ENCODE measurements around the gene SGCG.
"Not testable (repeated sequence)": the region's sequence is repeated elsewhere in the genome, so short reads cannot be mapped to it uniquely, and the experiment has no call there.

Gene SGCG

GRCh38 chr13:23203516-23203915, 22.7 kb downstream of the SGCG start:
- Histone ChIP-seq H3K4me1 (ENCODE audit: control insufficient read depth in 1 of 2, insufficient read depth in 2 of 2, low read length in 2 of 2) (no peaks in the 10 kb centered on the region), H3K9me3 (ENCODE audit: control insufficient read depth in 1 of 2, low read length in 2 of 2) (peaks cover 4 to 5% of the 10 kb centered on the region in 2 donors), H3K27ac (ENCODE audit: low read depth, low read length) (no peak overlapping the region)

GRCh38 chr13:23205807-23206206, 25.0 kb downstream of the SGCG start:
- Histone ChIP-seq H3K4me3 (ENCODE audit: low read depth in 1 of 2, low read length in 2 of 2) (no peak overlapping the region), H3K4me1 (ENCODE audit: control insufficient read depth in 1 of 2, insufficient read depth in 2 of 2, low read length in 2 of 2) (no peaks in the 10 kb centered on the region), H3K9ac (ENCODE audit: low read depth in 1 of 2, low read length in 2 of 2) (no peak overlapping the region), H3K27ac (ENCODE audit: low read depth, low read length) (no peak overlapping the region), H3K27me3 (ENCODE audit: control insufficient read depth in 1 of 2, insufficient read depth in 2 of 2, low read length in 2 of 2) (no peaks in the 10 kb centered on the region), H3K36me3 (ENCODE audit: control insufficient read depth in 1 of 2, insufficient read depth in 2 of 2, low read length in 2 of 2) (no peaks in the 10 kb centered on the region), H3K9me3 (ENCODE audit: control insufficient read depth in 1 of 2, low read length in 2 of 2) (peaks cover 4 to 5% of the 10 kb centered on the region in 2 donors)

More at GRCh38 chr13:23203516-23203915, 22.7 kb downstream of the SGCG start:
- Histone ChIP-seq H3K9ac (ENCODE audit: low read depth in 1 of 2, low read length in 2 of 2) (no peak overlapping the region), H3K27me3 (ENCODE audit: control insufficient read depth in 1 of 2, insufficient read depth in 2 of 2, low read length in 2 of 2) (no peaks in the 10 kb centered on the region), H3K4me3 (ENCODE audit: low read depth in 1 of 2, low read length in 2 of 2) (no peak overlapping the region), H3K36me3 (ENCODE audit: control insufficient read depth in 1 of 2, insufficient read depth in 2 of 2, low read length in 2 of 2) (no peaks in the 10 kb centered on the region)

DNA sequence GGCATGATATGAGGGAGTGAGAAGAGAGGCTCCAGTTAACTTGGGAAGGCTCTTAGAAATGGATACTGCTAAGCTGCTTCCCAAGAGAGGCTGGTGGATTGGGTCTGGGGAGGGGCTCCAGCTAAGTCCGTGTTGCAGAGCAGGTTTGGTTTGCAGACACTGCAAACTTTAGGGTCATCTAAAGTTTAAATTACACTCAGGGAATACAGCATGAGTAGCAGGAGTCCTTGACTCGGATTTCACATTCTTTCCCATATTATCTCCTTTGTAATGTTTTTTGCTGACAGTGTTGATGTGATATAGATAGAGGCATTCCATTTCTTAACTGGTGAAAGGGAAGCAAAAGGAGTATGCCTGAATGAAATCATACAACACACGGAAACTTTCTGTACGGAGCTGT, 31.9 kb downstream of the SGCG start:
- Histone ChIP-seq H3K27me3 (ENCODE audit: control insufficient read depth in 1 of 2, insufficient read depth in 2 of 2, low read length in 2 of 2) (no peaks in the 10 kb centered on the region), H3K9ac (ENCODE audit: low read depth in 1 of 2, low read length in 2 of 2) (no peak overlapping the region), H3K27ac (ENCODE audit: low read depth, low read length) (no peak overlapping the region)

GRCh38 chr13:23231241-23231640, 50.5 kb downstream of the SGCG start:
- H3K9ac ChIP-seq (ENCODE audit: low read depth in 1 of 2, low read length in 2 of 2): no peak overlapping the region
- H3K27ac ChIP-seq (ENCODE audit: low read depth, low read length): no peak overlapping the region
- no peaks in the 10 kb centered on the region for H3K9me3 ChIP-seq (ENCODE audit: control insufficient read depth in 1 of 2, low read length in 2 of 2)
- H3K36me3 ChIP-seq (ENCODE audit: control insufficient read depth in 1 of 2, insufficient read depth in 2 of 2, low read length in 2 of 2): no peaks in the 10 kb centered on the region
- no peak overlapping the region for H3K4me3 ChIP-seq (ENCODE audit: low read depth in 1 of 2, low read length in 2 of 2)
- H3K27me3 ChIP-seq (ENCODE audit: control insufficient read depth in 1 of 2, insufficient read depth in 2 of 2, low read length in 2 of 2): no peaks in the 10 kb centered on the region
- no peaks in the 10 kb centered on the region for H3K4me1 ChIP-seq (ENCODE audit: control insufficient read depth in 1 of 2, insufficient read depth in 2 of 2, low read length in 2 of 2)

More for the DNA sequence above, 31.9 kb downstream of the SGCG start:
- H3K4me3 ChIP-seq (ENCODE audit: low read depth in 1 of 2, low read length in 2 of 2): no peak overlapping the region
- no peaks in the 10 kb centered on the region for H3K36me3 ChIP-seq (ENCODE audit: control insufficient read depth in 1 of 2, insufficient read depth in 2 of 2, low read length in 2 of 2)
- H3K9me3 ChIP-seq (ENCODE audit: control insufficient read depth in 1 of 2, low read length in 2 of 2): peaks cover 3 to 9% of the 10 kb centered on the region in 2 donors
- no peaks in the 10 kb centered on the region for H3K4me1 ChIP-seq (ENCODE audit: control insufficient read depth in 1 of 2, insufficient read depth in 2 of 2, low read length in 2 of 2)

- H3K4me3 ChIP-seq (ENCODE audit: low read depth in 1 of 2, low read length in 2 of 2): no peak overlapping the region
- H3K9me3 ChIP-seq (ENCODE audit: control insufficient read depth in 1 of 2, low read length in 2 of 2): no peaks in the 10 kb centered on the region
- H3K4me1 ChIP-seq (ENCODE audit: control insufficient read depth in 1 of 2, insufficient read depth in 2 of 2, low read length in 2 of 2): no peaks in the 10 kb centered on the region
- no peaks in the 10 kb centered on the region for H3K27me3 ChIP-seq (ENCODE audit: control insufficient read depth in 1 of 2, insufficient read depth in 2 of 2, low read length in 2 of 2)
- H3K9ac ChIP-seq (ENCODE audit: low read depth in 1 of 2, low read length in 2 of 2): no peak overlapping the region
- no peak overlapping the region for H3K27ac ChIP-seq (ENCODE audit: low read depth, low read length)
- H3K36me3 ChIP-seq (ENCODE audit: control insufficient read depth in 1 of 2, insufficient read depth in 2 of 2, low read length in 2 of 2): no peaks in the 10 kb centered on the region
Observed at GRCh38 chr13:23235994-23236393, 55.2 kb downstream of the SGCG start.

DNA sequence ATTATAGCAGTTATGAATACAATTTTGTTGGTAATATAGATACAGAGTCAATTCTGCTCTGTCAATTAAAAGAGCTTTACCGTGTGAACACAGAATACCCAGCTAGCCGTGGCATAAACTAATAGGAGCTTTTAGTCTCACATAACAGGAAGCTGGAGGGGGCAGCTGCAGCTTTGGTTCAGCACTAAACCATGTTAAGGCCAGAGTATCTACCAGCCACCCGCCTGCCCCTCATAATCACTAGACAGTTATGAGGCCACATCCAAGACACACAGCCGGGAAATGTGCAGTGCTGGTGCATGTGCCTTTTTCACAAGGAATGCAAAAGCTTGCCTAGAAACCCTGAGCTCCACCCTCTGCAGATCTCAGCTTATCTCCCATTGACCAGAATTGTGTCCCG, 62.3 kb downstream of the SGCG start:
- no peak overlapping the region for H3K9ac ChIP-seq (ENCODE audit: low read depth in 1 of 2, low read length in 2 of 2)
- no peaks in the 10 kb centered on the region for H3K36me3 ChIP-seq (ENCODE audit: control insufficient read depth in 1 of 2, insufficient read depth in 2 of 2, low read length in 2 of 2)
- no peak overlapping the region for H3K27ac ChIP-seq (ENCODE audit: low read depth, low read length)
- H3K4me3 ChIP-seq (ENCODE audit: low read depth in 1 of 2, low read length in 2 of 2): no peak overlapping the region
- no peaks in the 10 kb centered on the region for H3K4me1 ChIP-seq (ENCODE audit: control insufficient read depth in 1 of 2, insufficient read depth in 2 of 2, low read length in 2 of 2)
- no peaks in the 10 kb centered on the region for H3K27me3 ChIP-seq (ENCODE audit: control insufficient read depth in 1 of 2, insufficient read depth in 2 of 2, low read length in 2 of 2)
- no peaks in the 10 kb centered on the region for H3K9me3 ChIP-seq (ENCODE audit: control insufficient read depth in 1 of 2, low read length in 2 of 2)

DNA sequence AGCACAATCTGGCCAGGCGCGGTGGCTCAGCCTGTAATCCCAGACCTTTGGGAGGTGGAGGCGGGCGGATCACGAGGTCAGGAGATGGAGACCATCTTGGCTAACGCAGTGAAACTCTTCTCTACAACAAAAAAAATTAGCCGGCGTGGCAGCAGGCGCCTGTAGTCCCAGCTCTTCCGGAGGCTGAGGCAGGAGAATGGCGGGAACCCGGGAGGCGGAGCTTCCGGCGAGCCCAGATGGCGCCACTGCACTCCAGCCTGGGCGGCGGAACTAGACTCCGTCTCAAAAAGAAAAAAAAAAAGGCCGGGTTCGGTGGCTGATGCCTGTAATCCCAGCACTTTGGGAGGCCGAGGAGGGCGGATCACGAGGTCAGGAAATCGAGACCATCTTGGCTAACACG, 67.6 kb downstream of the SGCG start:
- not testable (repeated sequence) for H3K9ac ChIP-seq (ENCODE audit: low read depth in 1 of 2, low read length in 2 of 2); H3K27ac ChIP-seq (ENCODE audit: low read depth, low read length); H3K9me3 ChIP-seq (ENCODE audit: control insufficient read depth in 1 of 2, low read length in 2 of 2); H3K27me3 ChIP-seq (ENCODE audit: control insufficient read depth in 1 of 2, insufficient read depth in 2 of 2, low read length in 2 of 2); H3K36me3 ChIP-seq (ENCODE audit: control insufficient read depth in 1 of 2, insufficient read depth in 2 of 2, low read length in 2 of 2); H3K4me1 ChIP-seq (ENCODE audit: control insufficient read depth in 1 of 2, insufficient read depth in 2 of 2, low read length in 2 of 2); H3K4me3 ChIP-seq (ENCODE audit: low read depth in 1 of 2, low read length in 2 of 2)

DNA sequence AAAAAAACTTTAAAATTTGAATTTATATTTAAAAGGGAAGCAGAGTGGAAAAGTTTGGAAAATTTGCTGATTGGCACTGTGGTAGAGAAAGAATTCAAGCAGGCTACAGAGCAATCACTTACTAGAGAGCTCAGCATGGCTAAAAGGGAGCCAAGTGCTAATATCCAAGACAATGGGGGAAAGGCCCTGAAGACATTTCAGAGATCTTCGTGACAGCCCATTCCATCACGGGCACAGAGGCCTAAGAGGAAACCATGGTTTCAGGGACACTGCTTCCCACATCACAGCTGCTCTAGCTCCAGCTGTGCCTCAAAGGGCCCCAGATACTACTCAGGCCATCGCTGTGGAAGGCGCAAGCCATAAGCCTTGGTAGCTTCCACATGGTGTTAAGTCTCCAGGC, 73.7 kb downstream of the SGCG start:
- no peaks in the 10 kb centered on the region for H3K36me3 ChIP-seq (ENCODE audit: control insufficient read depth in 1 of 2, insufficient read depth in 2 of 2, low read length in 2 of 2)
- no peak overlapping the region for H3K9ac ChIP-seq (ENCODE audit: low read depth in 1 of 2, low read length in 2 of 2)
- H3K4me1 ChIP-seq (ENCODE audit: control insufficient read depth in 1 of 2, insufficient read depth in 2 of 2, low read length in 2 of 2): no peaks in the 10 kb centered on the region
- H3K9me3 ChIP-seq (ENCODE audit: control insufficient read depth in 1 of 2, low read length in 2 of 2): no peaks in the 10 kb centered on the region
- H3K27me3 ChIP-seq (ENCODE audit: control insufficient read depth in 1 of 2, insufficient read depth in 2 of 2, low read length in 2 of 2): no peaks in the 10 kb centered on the region
- no peak overlapping the region for H3K4me3 ChIP-seq (ENCODE audit: low read depth in 1 of 2, low read length in 2 of 2)
- no peak overlapping the region for H3K27ac ChIP-seq (ENCODE audit: low read depth, low read length)

- no peak overlapping the region for H3K4me3 ChIP-seq (ENCODE audit: low read depth in 1 of 2, low read length in 2 of 2)
- no peaks in the 10 kb centered on the region for H3K27me3 ChIP-seq (ENCODE audit: control insufficient read depth in 1 of 2, insufficient read depth in 2 of 2, low read length in 2 of 2)
- H3K9me3 ChIP-seq (ENCODE audit: control insufficient read depth in 1 of 2, low read length in 2 of 2): no peaks in the 10 kb centered on the region
- no peaks in the 10 kb centered on the region for H3K36me3 ChIP-seq (ENCODE audit: control insufficient read depth in 1 of 2, insufficient read depth in 2 of 2, low read length in 2 of 2)
- H3K9ac ChIP-seq (ENCODE audit: low read depth in 1 of 2, low read length in 2 of 2): no peak overlapping the region
- H3K4me1 ChIP-seq (ENCODE audit: control insufficient read depth in 1 of 2, insufficient read depth in 2 of 2, low read length in 2 of 2): no peaks in the 10 kb centered on the region
- no peak overlapping the region for H3K27ac ChIP-seq (ENCODE audit: low read depth, low read length)
Observed at GRCh38 chr13:23267571-23267970, 86.8 kb downstream of the SGCG start.

DNA sequence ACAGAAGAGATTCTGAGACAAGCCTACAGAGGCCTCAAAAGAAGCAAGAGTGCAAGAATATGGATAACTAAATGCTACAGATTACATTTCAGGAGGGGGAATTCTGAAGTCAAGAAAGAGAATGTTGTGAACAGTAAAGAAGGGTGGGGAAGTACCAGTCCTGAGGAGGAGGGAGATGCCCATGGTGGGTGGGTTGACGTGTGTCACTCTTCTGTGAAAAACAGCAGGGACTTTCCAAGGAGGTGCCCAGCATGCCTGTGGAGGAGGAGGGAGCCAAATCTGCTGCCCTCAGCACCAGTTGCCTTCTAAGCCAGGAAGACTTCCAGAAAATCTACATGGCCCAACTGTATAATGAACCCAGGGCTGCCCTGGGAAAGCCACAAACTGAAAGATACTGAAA, 87.7 kb downstream of the SGCG start:
- Histone ChIP-seq H3K4me1 (ENCODE audit: control insufficient read depth in 1 of 2, insufficient read depth in 2 of 2, low read length in 2 of 2) (no peaks in the 10 kb centered on the region), H3K9ac (ENCODE audit: low read depth in 1 of 2, low read length in 2 of 2) (no peak overlapping the region), H3K27me3 (ENCODE audit: control insufficient read depth in 1 of 2, insufficient read depth in 2 of 2, low read length in 2 of 2) (no peaks in the 10 kb centered on the region), H3K36me3 (ENCODE audit: control insufficient read depth in 1 of 2, insufficient read depth in 2 of 2, low read length in 2 of 2) (no peaks in the 10 kb centered on the region), H3K9me3 (ENCODE audit: control insufficient read depth in 1 of 2, low read length in 2 of 2) (no peaks in the 10 kb centered on the region), H3K4me3 (ENCODE audit: low read depth in 1 of 2, low read length in 2 of 2) (no peak overlapping the region), H3K27ac (ENCODE audit: low read depth, low read length) (no peak overlapping the region)

DNA sequence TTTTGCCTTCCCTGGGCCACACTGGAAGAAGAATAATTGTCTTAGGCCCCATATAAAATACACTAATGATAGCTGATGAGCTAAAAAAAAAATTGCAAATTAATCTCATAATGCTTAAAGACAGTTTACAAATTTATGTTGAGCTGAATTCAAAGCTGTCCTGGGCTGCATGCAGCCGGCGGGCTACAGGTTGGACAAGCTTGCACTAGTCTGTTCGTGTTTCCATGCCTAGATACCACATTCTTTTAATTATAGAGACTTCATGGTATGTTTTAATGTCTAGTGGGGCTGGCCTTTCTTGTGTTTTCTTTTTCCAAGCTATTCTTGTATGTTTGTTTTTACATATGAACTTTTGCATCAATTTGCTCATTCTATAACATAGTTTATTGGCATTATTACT, 90.6 kb downstream of the SGCG start:
- Histone ChIP-seq H3K27ac (ENCODE audit: low read depth, low read length) (no peak overlapping the region), H3K27me3 (ENCODE audit: control insufficient read depth in 1 of 2, insufficient read depth in 2 of 2, low read length in 2 of 2) (no peaks in the 10 kb centered on the region), H3K36me3 (ENCODE audit: control insufficient read depth in 1 of 2, insufficient read depth in 2 of 2, low read length in 2 of 2) (no peaks in the 10 kb centered on the region), H3K4me3 (ENCODE audit: low read depth in 1 of 2, low read length in 2 of 2) (no peak overlapping the region), H3K4me1 (ENCODE audit: control insufficient read depth in 1 of 2, insufficient read depth in 2 of 2, low read length in 2 of 2) (no peaks in the 10 kb centered on the region), H3K9me3 (ENCODE audit: control insufficient read depth in 1 of 2, low read length in 2 of 2) (no peaks in the 10 kb centered on the region), H3K9ac (ENCODE audit: low read depth in 1 of 2, low read length in 2 of 2) (no peak overlapping the region)
